ENCODE data around the gene TMEM45A. TPM values are rescaled to one million over a fixed set of nuclear protein-coding genes. Genes with fewer than 3 reads are reported as not detected.

TMEM45A gene
- total RNA-seq, 1 donor from 2014 or later, result 30.9 TPM

DNA sequence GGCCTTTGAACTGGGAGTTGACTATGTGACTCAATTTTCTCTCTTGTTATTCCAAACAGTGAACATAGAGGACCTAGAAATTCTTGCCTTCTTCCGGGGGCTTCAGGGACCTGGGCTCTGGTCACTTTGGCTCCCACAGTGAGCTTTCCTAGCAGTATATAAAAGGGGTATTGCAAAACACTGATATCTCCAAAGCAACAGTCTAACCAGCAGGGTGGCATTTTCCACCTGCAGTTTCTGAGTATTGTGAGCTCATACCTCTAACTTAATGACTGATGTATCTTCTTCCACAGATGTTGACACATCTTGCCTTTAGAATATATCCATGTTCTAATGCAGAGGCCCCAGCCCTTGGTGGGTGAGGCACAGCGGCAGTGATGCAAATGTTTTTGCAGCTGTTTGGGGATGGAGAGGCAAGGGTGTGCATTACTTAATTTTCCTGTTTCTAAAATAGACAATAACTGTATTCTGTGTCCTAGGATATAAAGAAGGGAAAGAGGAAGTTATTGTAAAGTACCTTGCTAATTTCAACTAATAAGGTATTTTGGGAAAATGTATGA lies 71.3 kb downstream of the TMEM45A start:
- intact Hi-C loops (cut with DNase I), result no loop called here
- no peaks in the 10 kb centered on the region for H3K4me1 ChIP-seq
- H3K9me3 ChIP-seq, result no peaks in the 10 kb centered on the region
- no peak for TF ChIP-seq CTCF (IDR thresholded peaks at IDR 0.05)
- DNase-seq (ENCODE audit: low spot score in 2 of 2), result no peak
- H3K27ac ChIP-seq, result no peak overlapping the region
- no peaks in the 10 kb centered on the region for H3K27me3 ChIP-seq
- peaks cover 0 to 3% of the 10 kb centered on the region in 2 donors for H3K36me3 ChIP-seq
- no peak overlapping the region for H3K4me3 ChIP-seq

DNA sequence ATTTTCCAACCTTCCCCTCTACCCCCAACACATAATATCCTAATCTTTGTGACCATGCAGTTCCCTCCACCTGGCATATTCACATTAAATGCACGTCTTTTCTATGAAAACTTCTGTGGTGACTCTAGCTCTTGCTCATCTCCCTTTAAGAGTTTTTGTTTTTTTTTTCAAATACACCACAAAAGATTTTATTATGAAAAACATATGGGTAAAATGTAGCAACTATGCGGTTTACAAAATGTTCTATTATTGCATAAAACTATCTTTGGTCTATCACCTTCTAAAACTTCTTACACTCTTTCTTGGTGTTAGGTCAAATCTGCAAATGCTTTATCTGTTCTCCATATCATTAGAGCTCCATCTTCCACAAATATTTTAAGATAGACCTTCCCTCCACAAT lies 78.4 kb downstream of the TMEM45A start:
- TF ChIP-seq CTCF (IDR thresholded peaks at IDR 0.05), result no peak

GRCh38 chr3:100574536-100574935 lies 82.1 kb downstream of the TMEM45A start:
- DNase-seq (ENCODE audit: low spot score in 2 of 2), result no peak
- peaks cover 6 to 11% of the 10 kb centered on the region in 2 donors for H3K36me3 ChIP-seq
- no peak overlapping the region for H3K4me3 ChIP-seq
- TF ChIP-seq CTCF (IDR thresholded peaks at IDR 0.05), result no peak
- no peaks in the 10 kb centered on the region for H3K4me1 ChIP-seq
- no peak overlapping the region for H3K27ac ChIP-seq
- H3K9me3 ChIP-seq, result no peaks in the 10 kb centered on the region
- intact Hi-C loops (cut with DNase I), result no loop called here
- H3K27me3 ChIP-seq, result no peaks in the 10 kb centered on the region

More for the DNA sequence above, 78.4 kb downstream of the TMEM45A start:
- Histone ChIP-seq H3K4me1 (no peaks in the 10 kb centered on the region), H3K27me3 (no peaks in the 10 kb centered on the region), H3K27ac (no peak overlapping the region), H3K36me3 (peaks cover 13 to 14% of the 10 kb centered on the region in 2 donors), H3K9me3 (no peaks in the 10 kb centered on the region), H3K4me3 (no peak overlapping the region)
- intact Hi-C loops (cut with DNase I), result no loop called here
- DNase-seq (ENCODE audit: low spot score in 2 of 2), result no peak

DNA sequence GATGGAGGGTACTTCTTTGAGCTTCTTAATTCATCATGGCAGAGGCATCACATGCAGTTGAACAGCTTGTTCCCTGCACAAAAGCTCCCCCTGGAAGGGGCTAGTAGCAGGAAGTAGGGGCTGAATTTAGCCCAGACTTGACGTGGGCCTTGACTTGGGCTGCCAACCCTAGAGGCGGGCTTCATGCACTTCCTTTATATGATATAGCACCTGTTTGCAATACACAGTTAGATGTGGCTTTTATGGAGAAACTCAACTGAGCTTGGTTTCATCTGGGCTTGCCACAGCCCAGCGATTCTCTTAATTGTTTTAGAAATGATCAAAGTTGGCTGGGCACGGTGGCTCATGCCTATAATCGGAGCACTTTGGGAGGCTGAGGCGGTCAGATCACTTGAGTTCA lies 83.3 kb downstream of the TMEM45A start:
- Histone ChIP-seq H3K9me3 (no peaks in the 10 kb centered on the region), H3K4me1 (no peaks in the 10 kb centered on the region), H3K27me3 (no peaks in the 10 kb centered on the region), H3K36me3 (peaks cover 0 to 3% of the 10 kb centered on the region in 2 donors), H3K27ac (no peak overlapping the region), H3K4me3 (no peak overlapping the region)
- intact Hi-C loops (cut with DNase I), result no loop called here
- DNase-seq (ENCODE audit: low spot score in 2 of 2), result no peak
- TF ChIP-seq CTCF (IDR thresholded peaks at IDR 0.05), result no peak

DNA sequence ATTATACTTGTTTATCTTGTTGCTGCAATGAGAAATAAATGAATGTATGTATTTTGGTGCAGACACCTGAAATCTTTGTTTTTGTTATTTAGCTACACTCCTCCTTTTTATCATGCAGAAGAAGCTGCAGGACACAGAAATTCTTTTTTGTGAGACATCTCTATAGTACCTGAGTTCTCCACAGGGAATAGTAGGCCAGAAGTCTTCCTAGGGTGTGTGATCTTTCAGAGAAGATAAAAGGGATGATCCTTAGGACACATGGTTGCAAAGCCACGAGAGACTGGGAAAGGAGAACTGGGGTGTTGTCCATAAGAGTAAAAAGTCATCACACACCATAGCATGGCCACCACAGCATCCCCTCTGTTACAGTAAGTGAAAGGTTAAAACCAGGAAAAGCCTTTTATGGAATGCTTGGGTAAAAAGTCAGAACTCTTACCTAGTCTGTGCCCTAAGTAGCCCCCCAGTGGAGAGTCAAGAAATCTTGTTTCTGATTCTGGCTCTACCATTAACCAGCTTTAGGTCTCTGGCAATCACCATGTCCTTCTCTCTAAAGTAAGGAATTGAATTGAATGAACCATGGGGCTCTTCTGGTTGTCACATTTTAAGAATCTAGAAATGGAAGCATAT lies 85.1 kb downstream of the TMEM45A start:
- no peaks in the 10 kb centered on the region for H3K36me3 ChIP-seq

More for the DNA sequence above, 85.1 kb downstream of the TMEM45A start:
- Histone ChIP-seq H3K9me3 (no peaks in the 10 kb centered on the region), H3K4me3 (no peak overlapping the region), H3K27ac (no peak overlapping the region), H3K4me1 (no peaks in the 10 kb centered on the region), H3K27me3 (no peaks in the 10 kb centered on the region)
- intact Hi-C loops (cut with DNase I), result no loop called here
- TF ChIP-seq CTCF (IDR thresholded peaks at IDR 0.05), result no peak
- DNase-seq (ENCODE audit: low spot score in 2 of 2), result no peak
